H1 (cell line): ENCODE data around the gene BICRAL.

Experiments used
- CTCF ChIP-seq, 3 experiments: IDR thresholded peaks; 1 replicate in 2 of 3; 2 replicates in 1 of 3; pipeline versions ENCODE4 v1.5.1 to v1.6.1; 2011; ENCODE audit warnings: low read length in 3 of 3, mild to moderate bottlenecking in 3 of 3, inconsistent platforms in 2 of 3, low read depth in 1 of 3, moderate library complexity in 1 of 3; ENCODE audit not compliant: insufficient read depth in 1 of 3; ENCODE audit errors: control extremely low read depth in 1 of 3
- POLR2A ChIP-seq, 2 experiments: IDR thresholded peaks; 1 replicate in 1 of 2; 2 replicates in 1 of 2; pipeline ENCODE4 v1.6.1; 2011; ENCODE audit warnings: low read depth in 2 of 2, low read length in 2 of 2, mild to moderate bottlenecking in 2 of 2; ENCODE audit errors: control extremely low read depth in 1 of 2
- RFX5 ChIP-seq: IDR thresholded peaks from 2 replicates; pipeline ENCODE4 v1.6.1; 2011; ENCODE audit warnings: low read depth, low read length, improper control_type of control experiment, borderline replicate concordance
- SP1 ChIP-seq: IDR thresholded peaks from 2 replicates; pipeline ENCODE4 v1.6.1; 2011; ENCODE audit warnings: low read depth, low read length

- TF ChIP-seq SP1 (no peak), RFX5 (no peak), CTCF (IDR thresholded peaks at IDR 0.05; ENCODE audit: control extremely low read depth in 1 of 3, insufficient read depth in 1 of 3, low read depth in 1 of 3, low read length in 3 of 3) (peak; percentile 52 to 88 (median 86)), POLR2A (IDR thresholded peaks at IDR 0.05; ENCODE audit: control extremely low read depth in 1 of 2, low read depth in 2 of 2, low read length in 2 of 2) (no peak)
Observed at GRCh38 chr6:42901538-42901957, 119.7 kb downstream of the BICRAL start.
